ENCODE data around the gene ALG2.

GRCh38 chr9:99253772-99254431, 32.2 kb upstream of the ALG2 start:
- TF ChIP-seq POLR2A (IDR thresholded peaks at IDR 0.05) = no peak
- TF ChIP-seq CTCF (IDR thresholded peaks at IDR 0.05) = no peak
